ENCODE results near the gene RNF10.
A peak's percentile ranks its signal among the peaks of the same experiment; 100 is the strongest.
"Not testable (repeated sequence)": the region's sequence is repeated elsewhere in the genome, so short reads cannot be mapped to it uniquely, and the experiment has no call there.

RNF10 gene

GRCh38 chr12:120528861-120529525, 5.2 kb upstream of the RNF10 start, which contains the start of gene COQ5:
Gene COQ5, minus strand, starts transcription at chr12:120529158. Its CDS starts 17 bp downstream, at chr12:120529141.
- DNase-seq (ENCODE audit: low spot score) = peak; percentile 90

GRCh38 chr12:120529641-120530417, 4.3 kb upstream of the RNF10 start:
- peak; percentile 40 for DNase-seq (ENCODE audit: low spot score)

GRCh38 chr12:120530418-120530761, 3.8 kb upstream of the RNF10 start:
- not testable (repeated sequence) for DNase-seq (ENCODE audit: low spot score)

GRCh38 chr12:120532701-120533238, 1.4 kb upstream of the RNF10 start:
- no peak for DNase-seq (ENCODE audit: low spot score)

- DNase-seq (ENCODE audit: low spot score) = peak; percentile 82
These were observed 823 bp downstream of the RNF10 start for GRCh38 chr12:120534703-120535655.

- no peak for DNase-seq (ENCODE audit: low spot score)
These were observed 2.1 kb downstream of the RNF10 start for GRCh38 chr12:120536064-120536791.

- no peak for DNase-seq (ENCODE audit: low spot score)
These were observed 3.7 kb downstream of the RNF10 start for GRCh38 chr12:120537856-120538220.

GRCh38 chr12:120538281-120539156, 4.4 kb downstream of the RNF10 start:
- no peak for DNase-seq (ENCODE audit: low spot score)

- no peak for DNase-seq (ENCODE audit: low spot score)
These were observed 5.1 kb downstream of the RNF10 start for GRCh38 chr12:120539303-120539702.

- no peak for DNase-seq (ENCODE audit: low spot score)
These were observed 6.3 kb downstream of the RNF10 start for GRCh38 chr12:120540445-120540844.

- no peak for DNase-seq (ENCODE audit: low spot score)
These were observed 8.0 kb downstream of the RNF10 start for GRCh38 chr12:120542166-120542565.

GRCh38 chr12:120544691-120545090, 10.5 kb downstream of the RNF10 start:
- no peak for DNase-seq (ENCODE audit: low spot score)

GRCh38 chr12:120546050-120546386, 11.9 kb downstream of the RNF10 start:
- no peak for DNase-seq (ENCODE audit: low spot score)

GRCh38 chr12:120554678-120555077, 20.5 kb downstream of the RNF10 start:
- no peak for DNase-seq (ENCODE audit: low spot score)

- DNase-seq (ENCODE audit: low spot score) = no peak
These were observed 23.4 kb downstream of the RNF10 start for GRCh38 chr12:120557589-120557988.

GRCh38 chr12:120562906-120563305, 28.8 kb downstream of the RNF10 start:
- DNase-seq (ENCODE audit: low spot score) = no peak

GRCh38 chr12:120563495-120563894, 29.3 kb downstream of the RNF10 start:
- no peak for DNase-seq (ENCODE audit: low spot score)

GRCh38 chr12:120571299-120571698, 37.1 kb downstream of the RNF10 start:
- no peak for DNase-seq (ENCODE audit: low spot score)

GRCh38 chr12:120573560-120573959, 39.4 kb downstream of the RNF10 start:
- DNase-seq (ENCODE audit: low spot score) = no peak

GRCh38 chr12:120574106-120574505, 40.0 kb downstream of the RNF10 start:
- no peak for DNase-seq (ENCODE audit: low spot score)

- no peak for DNase-seq (ENCODE audit: low spot score)
These were observed 45.0 kb downstream of the RNF10 start for GRCh38 chr12:120579179-120579578.
